Left lung (tissue), 10 donors: Measurements from ENCODE around the gene ATP1A4. TPM values are rescaled to one million over a fixed set of nuclear protein-coding genes. Genes with fewer than 3 reads are reported as not detected.

Source experiments
- ATAC-seq: fragments of 200-7000 bp; cut with Tn5 transposase; one replicate; pipeline ENCODE4 v1.9.1; 2020; ENCODE audit warnings: moderate library complexity
- DNase-seq, 4 donors: peaks; one replicate each; pipeline ENCODE4 v3.0.0-alpha.2; 2013 to 2020
- H3K27ac ChIP-seq, 2 donors: fragments of 200-600 bp; sonication (generic) in 1 of 2; one replicate each; pipeline versions ENCODE4 v1.5.0 to v1.8.0; 2020 to 2021
- H3K27me3 ChIP-seq, 2 donors: fragments of 200-600 bp; sonication (generic) in 1 of 2; one replicate each; pipeline versions ENCODE4 v1.5.0 to v1.8.0; 2020 to 2021
- H3K36me3 ChIP-seq, 2 donors: fragments of 200-600 bp; sonication (generic) in 1 of 2; one replicate each; pipeline versions ENCODE4 v1.5.0 to v1.8.0; 2020 to 2021
- H3K4me1 ChIP-seq, 2 donors: fragments of 200-600 bp; one replicate each; pipeline ENCODE4 v1.8.0; 2021
- H3K4me3 ChIP-seq, 2 donors: fragments of 200-600 bp; sonication (generic) in 1 of 2; one replicate each; pipeline versions ENCODE4 v1.5.0 to v1.8.0; 2020 to 2021; ENCODE audit warnings: mild to moderate bottlenecking in 1 of 2
- H3K9me3 ChIP-seq, 2 donors: fragments of 200-600 bp; sonication (generic) in 1 of 2; one replicate each; pipeline versions ENCODE4 v1.5.0 to v1.8.0; 2020 to 2021
- intact Hi-C, 2 donors: fragments of 100-400 bp; cut with DNase I; formaldehyde crosslinking; loops; one replicate each; pipeline versions ENCODE4 v1.11.2 to v1.14.2; 2022
- polyA plus RNA-seq, 6 donors: library from polyadenylated mRNA; unstranded; fragments of 120-200 nt; gene quantifications; one replicate each; pipeline ENCODE4 v1.2.1, GENCODE V29; 2013; ENCODE audit not compliant: insufficient read length in 6 of 6
- total RNA-seq, 2 donors: library from RNA; stranded (reverse); fragmentation: NEBNext Ultra II Directional; extraction: Animal tissue kit (Norgen Biotek cat#: 25700); gene quantifications; one replicate each; pipeline ENCODE4 v1.2.1, GENCODE V29; 2021
- TF ChIP-seq, protein P1 (sequence below), 2 donors: fragments of 200-600 bp; sonication (generic) in 1 of 2; IDR thresholded peaks; one replicate each; pipeline versions ENCODE4 v1.5.0 to v1.8.0; 2021; ENCODE audit warnings: antibody characterized with exemption in 2 of 2
- donor health status: DM: no; HTN: yes; CAD: no.
- donor health status: DM: no; HTN: no; CAD: no.

The ATP1A4 gene
- total and polyA plus RNA-seq, 8 donors, result 0.10 to 0.26 (median 0.17) TPM; not detected in 2

DNA sequence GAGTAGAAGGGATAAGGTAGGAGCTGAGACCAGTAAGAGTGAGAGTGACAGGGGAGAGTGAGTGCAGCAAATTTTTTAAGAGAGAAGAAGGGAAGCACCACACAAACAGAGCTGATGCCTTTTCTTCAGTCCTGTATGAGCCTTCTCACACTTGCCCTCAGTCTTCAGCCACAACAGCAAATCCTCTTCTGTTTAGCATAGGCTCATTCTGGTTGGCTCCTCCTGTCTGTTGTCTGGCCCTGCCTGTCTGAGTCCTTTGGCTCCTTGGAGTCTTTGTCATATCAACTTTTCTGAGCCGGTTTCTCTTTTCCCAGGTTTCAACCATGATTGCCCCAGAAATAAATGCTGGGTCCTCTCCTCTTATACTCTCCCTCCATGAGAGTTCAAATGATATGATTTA is 26.3 kb downstream of the ATP1A4 start:
- H3K4me1 ChIP-seq, result no peaks in the 10 kb centered on the region
- intact Hi-C loops, result no loop called here
- ATAC-seq, result no peak
- no peak overlapping the region for H3K27ac ChIP-seq
- DNase-seq, result no peak
- TF ChIP-seq, protein P1, sequence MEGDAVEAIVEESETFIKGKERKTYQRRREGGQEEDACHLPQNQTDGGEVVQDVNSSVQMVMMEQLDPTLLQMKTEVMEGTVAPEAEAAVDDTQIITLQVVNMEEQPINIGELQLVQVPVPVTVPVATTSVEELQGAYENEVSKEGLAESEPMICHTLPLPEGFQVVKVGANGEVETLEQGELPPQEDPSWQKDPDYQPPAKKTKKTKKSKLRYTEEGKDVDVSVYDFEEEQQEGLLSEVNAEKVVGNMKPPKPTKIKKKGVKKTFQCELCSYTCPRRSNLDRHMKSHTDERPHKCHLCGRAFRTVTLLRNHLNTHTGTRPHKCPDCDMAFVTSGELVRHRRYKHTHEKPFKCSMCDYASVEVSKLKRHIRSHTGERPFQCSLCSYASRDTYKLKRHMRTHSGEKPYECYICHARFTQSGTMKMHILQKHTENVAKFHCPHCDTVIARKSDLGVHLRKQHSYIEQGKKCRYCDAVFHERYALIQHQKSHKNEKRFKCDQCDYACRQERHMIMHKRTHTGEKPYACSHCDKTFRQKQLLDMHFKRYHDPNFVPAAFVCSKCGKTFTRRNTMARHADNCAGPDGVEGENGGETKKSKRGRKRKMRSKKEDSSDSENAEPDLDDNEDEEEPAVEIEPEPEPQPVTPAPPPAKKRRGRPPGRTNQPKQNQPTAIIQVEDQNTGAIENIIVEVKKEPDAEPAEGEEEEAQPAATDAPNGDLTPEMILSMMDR (IDR thresholded peaks at IDR 0.05), result no peak
- H3K9me3 ChIP-seq, result no peaks in the 10 kb centered on the region
- no peak overlapping the region for H3K4me3 ChIP-seq
- no peaks in the 10 kb centered on the region for H3K36me3 ChIP-seq
- H3K27me3 ChIP-seq, result no peaks in the 10 kb centered on the region

DNA sequence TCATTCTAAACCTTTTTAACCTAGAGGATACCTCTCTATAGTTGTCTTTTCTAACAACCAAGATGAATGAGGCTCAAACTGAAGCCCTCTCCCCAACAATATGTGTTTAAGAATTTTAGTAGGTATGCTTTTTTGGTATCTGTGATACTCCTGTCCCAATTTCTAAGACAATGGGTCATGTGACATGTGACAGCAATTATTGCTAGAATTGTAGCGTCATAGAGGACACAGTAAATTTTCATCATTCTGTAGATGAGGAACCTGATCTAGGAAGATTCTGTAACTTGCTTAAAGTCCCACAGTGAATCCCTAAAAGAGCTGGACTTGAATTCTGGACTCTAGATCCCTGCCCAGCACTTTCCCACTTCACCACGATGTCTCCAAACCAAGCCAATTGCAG is 27.3 kb downstream of the ATP1A4 start:
- H3K36me3 ChIP-seq, result no peaks in the 10 kb centered on the region
- no peaks in the 10 kb centered on the region for H3K27me3 ChIP-seq
- DNase-seq (no peak), ATAC-seq (no peak)
- no peak overlapping the region for H3K27ac ChIP-seq
- intact Hi-C loops, result no loop called here
- no peak overlapping the region for H3K4me3 ChIP-seq
- no peaks in the 10 kb centered on the region for H3K9me3 ChIP-seq
- H3K4me1 ChIP-seq, result no peaks in the 10 kb centered on the region
- TF ChIP-seq, protein P1 (IDR thresholded peaks at IDR 0.05), result no peak

DNA sequence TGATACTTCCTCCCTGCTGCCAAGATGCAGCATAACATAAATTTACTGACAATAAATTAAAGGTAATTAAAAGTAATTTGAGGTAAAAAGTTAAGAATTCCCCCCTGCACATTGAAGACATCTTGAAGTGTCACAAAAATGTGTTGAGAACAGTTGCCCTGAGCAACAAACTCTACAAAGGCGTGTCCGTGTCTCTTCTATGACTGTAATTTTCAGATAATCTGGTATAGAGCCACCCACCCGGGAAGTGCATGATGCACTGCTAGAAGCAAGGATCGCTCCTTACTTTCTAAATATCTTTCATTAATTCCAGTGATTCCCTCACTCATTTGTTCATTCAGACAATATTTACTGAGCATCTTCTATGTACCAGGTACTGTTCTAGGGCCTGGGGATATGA is 27.9 kb downstream of the ATP1A4 start:
- TF ChIP-seq, protein P1 (IDR thresholded peaks at IDR 0.05), result no peak
- Histone ChIP-seq H3K4me3 (no peak overlapping the region), H3K4me1 (no peaks in the 10 kb centered on the region), H3K9me3 (no peaks in the 10 kb centered on the region), H3K27me3 (no peaks in the 10 kb centered on the region), H3K27ac (no peak overlapping the region), H3K36me3 (no peaks in the 10 kb centered on the region)
- DNase-seq (no peak), ATAC-seq (no peak)
- intact Hi-C loops, result no loop called here

DNA sequence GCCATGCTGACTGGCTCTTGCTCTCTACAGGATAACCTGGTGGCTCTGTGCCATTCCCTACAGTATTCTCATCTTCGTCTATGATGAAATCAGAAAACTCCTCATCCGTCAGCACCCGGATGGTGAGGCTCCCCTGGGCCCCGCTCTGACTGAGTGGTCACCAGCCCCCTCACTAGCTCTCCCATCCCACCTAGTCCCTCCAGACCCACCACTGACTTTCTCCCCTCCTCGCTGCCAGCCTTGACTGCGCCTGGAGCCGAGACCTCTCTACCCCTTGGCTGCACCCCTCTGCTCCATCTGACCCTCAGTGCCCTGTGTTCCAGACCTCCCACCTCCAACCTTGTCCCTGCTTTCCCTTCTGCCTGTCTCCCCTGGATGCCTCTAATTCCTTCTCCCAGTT is 34.8 kb downstream of the ATP1A4 start:
- Histone ChIP-seq H3K27me3 (no peaks in the 10 kb centered on the region), H3K4me1 (peaks cover 0 to 5% of the 10 kb centered on the region in 2 donors), H3K4me3 (no peak overlapping the region), H3K27ac (no peak overlapping the region), H3K9me3 (no peaks in the 10 kb centered on the region), H3K36me3 (no peaks in the 10 kb centered on the region)
- ATAC-seq (no peak), DNase-seq (peak in 1 of 4 donors; percentile 16)
- intact Hi-C loops, result no loop called here
- TF ChIP-seq, protein P1 (IDR thresholded peaks at IDR 0.05), result no peak

DNA sequence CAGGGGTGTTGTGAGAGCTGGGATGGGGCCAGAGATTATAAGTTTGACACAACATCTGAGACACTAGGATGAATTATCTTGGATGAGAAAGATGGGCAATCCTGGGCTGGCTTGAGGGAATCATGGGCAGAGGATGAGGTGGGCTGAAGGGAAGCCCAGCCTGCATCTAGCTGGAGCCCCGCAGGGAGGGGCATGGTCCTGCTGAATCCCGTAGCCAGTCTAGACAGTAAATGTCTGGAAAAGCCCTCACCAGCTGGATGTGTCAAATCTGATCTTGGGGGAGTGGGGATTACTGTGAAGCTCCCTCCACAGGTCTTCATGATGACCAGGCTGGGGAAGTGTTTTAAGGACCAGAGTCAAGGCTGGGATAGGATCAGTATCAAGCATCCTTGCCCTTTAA is 35.3 kb downstream of the ATP1A4 start:
- Histone ChIP-seq H3K36me3 (no peaks in the 10 kb centered on the region), H3K9me3 (no peaks in the 10 kb centered on the region), H3K27ac (no peak overlapping the region), H3K4me1 (peaks cover 0 to 5% of the 10 kb centered on the region in 2 donors), H3K27me3 (no peaks in the 10 kb centered on the region), H3K4me3 (no peak overlapping the region)
- TF ChIP-seq, protein P1 (IDR thresholded peaks at IDR 0.05), result no peak
- intact Hi-C loops, result no loop called here
- ATAC-seq (no peak), DNase-seq (no peak)
